Psoas muscle (tissue), 8 donors: ENCODE results near the gene KY. TPM values are rescaled to one million over a fixed set of nuclear protein-coding genes. Genes with fewer than 3 reads are reported as not detected.
A peak's percentile ranks its signal among the peaks of the same experiment; 100 is the strongest.

Experiments
- ATAC-seq, 4 donors: fragments of 200-7000 bp; cut with Tn5 transposase; one replicate each; pipeline ENCODE4 v1.9.1; 2020; ENCODE audit warnings: moderate library complexity in 3 of 4, mild to moderate bottlenecking in 2 of 4
- DNase-seq, 2 donors: peaks; one replicate each; pipeline ENCODE4 v3.0.0-alpha.2; 2020
- H3K27ac ChIP-seq: fragments of 200-600 bp; one replicate; pipeline ENCODE4 v1.8.0; 2022
- H3K27me3 ChIP-seq, 3 donors: fragments of 200-600 bp in 1 of 3; one replicate each; pipeline versions ENCODE4 v1.6.1 to v1.8.0; 2013 to 2022; ENCODE audit warnings: low read length in 2 of 3, mild to moderate bottlenecking in 2 of 3, moderate library complexity in 1 of 3; ENCODE audit not compliant: insufficient read depth in 3 of 3
- H3K36me3 ChIP-seq, 2 donors: fragments of 200-600 bp in 1 of 2; one replicate each; pipeline versions ENCODE4 v1.6.1 to v1.8.0; 2013 to 2022; ENCODE audit warnings: low read depth in 1 of 2, mild to moderate bottlenecking in 1 of 2, moderate library complexity in 1 of 2; ENCODE audit not compliant: insufficient read depth in 1 of 2
- H3K4me1 ChIP-seq: fragments of 200-600 bp; one replicate; pipeline ENCODE4 v1.8.0; 2022
- H3K4me3 ChIP-seq: fragments of 200-600 bp; one replicate; pipeline ENCODE4 v1.8.0; 2022; ENCODE audit warnings: mild to moderate bottlenecking
- H3K9me3 ChIP-seq: fragments of 200-600 bp; one replicate; pipeline ENCODE4 v1.8.0; 2022
- CTCF ChIP-seq: fragments of 200-600 bp; IDR thresholded peaks from one replicate; pipeline ENCODE4 v1.8.0; 2022; ENCODE audit warnings: antibody characterized with exemption
- WGBS, 3 donors: extraction: QIAGEN DNeasy Blood & Tissue Kit; methylation state at CpG; one replicate each; pipeline versions ENCODE4 v1.1.6 to v1.1.7; 2013; 5-methylcytosine and 5-hydroxymethylcytosine counted together
- intact Hi-C, 2 donors: fragments of 100-400 bp; cut with DNase I; formaldehyde crosslinking; loops; one replicate each; pipeline versions ENCODE4 v1.11.0 to v1.14.2; 2022
- long read RNA-seq, 2 donors: library from polyadenylated mRNA; unstranded; transcript quantifications; one replicate each; pipeline ENCODE4 v2.0.0, GENCODE V29; 2021
- polyA plus RNA-seq, 3 donors: library from polyadenylated mRNA; stranded (reverse); fragments of 200-250 nt; gene quantifications; one replicate each; pipeline ENCODE4 v1.2.3, GENCODE V29; 2013
- total RNA-seq, 4 donors: library from RNA; stranded (reverse); fragmentation: NEBNext Ultra II Directional in 2 of 4; extraction: Animal tissue kit (Norgen Biotek cat#: 25700) in 2 of 4; gene quantifications; one replicate each; pipeline versions ENCODE4 v1.2.1 to v1.2.4, GENCODE V29; 2021 to 2023
- donor health status: healthy with polysubstance abuse.
- donor health status: DM: no; HTN: no; CAD: no; lungs with moderate emphysema.
- donor health status: Bipolar disorder and iron deficiency.
- donor health status: healthy.
- donor health status: DM: yes; HTN: yes; CAD: no.
- donor health status: DM: no; HTN: no; CAD: no.
- donor health status: DM: no; HTN: no; CAD: no.
- donor health status: DM: yes; HTN: yes; CAD: no.

KY gene
- total RNA-seq: 1 to 10 TPM; 1.8 to 6.7 (median 4.2) TPM
- polyA plus RNA-seq: 1 to 10 TPM in 1 of 3 donors, under 1 TPM in 1, not detected in 1; 0.30 to 1.1 TPM
- long read RNA-seq, donor 1, partial matches to known transcripts: 0 of 1 reads
- long read RNA-seq, donor 1, other reads (novel, unspliced or antisense): 0 of 1 reads
- long read RNA-seq, donor 2, partial matches to known transcripts: 0 of 3 reads
- long read RNA-seq, donor 2, other reads (novel, unspliced or antisense): 3 of 3 reads

- Histone ChIP-seq H3K36me3 (no peaks in the 10 kb centered on the region), H3K27ac (peak within 1 kb of the TSS; percentile 84), H3K4me3 (peak within 1 kb of the TSS; percentile 71), H3K27me3 (no peaks in the 10 kb centered on the region), H3K4me1 (peaks cover 33% of the 10 kb centered on the region), H3K9me3 (no peaks in the 10 kb centered on the region)
- intact Hi-C loops: no loop called here
- peak; percentile 78 to 88 (median 81) for ATAC-seq
- DNase-seq: peak; percentile 54 to 78
- peak; percentile 23 for TF ChIP-seq CTCF
- WGBS, 3 donors: 1 to 3% (median 2%) methylated on average over 67 to 77 of the region's 77 CpGs
Measured at GRCh38 chr3:134650431-134651346, at the start of gene KY. Gene KY, minus strand, starts transcription at chr3:134651022. Its CDS starts 62 bp downstream, at chr3:134650960.

- ATAC-seq: peak in 1 of 4 donors; percentile 12
Measured at GRCh38 chr3:134699721-134700120, 48.9 kb upstream of the KY start.

GRCh38 chr3:134699141-134699711, 48.4 kb upstream of the KY start:
- Histone ChIP-seq H3K27ac (no peak overlapping the region), H3K4me1 (peaks cover 20% of the 10 kb centered on the region), H3K9me3 (no peaks in the 10 kb centered on the region), H3K27me3 (no peaks in the 10 kb centered on the region), H3K36me3 (no peaks in the 10 kb centered on the region), H3K4me3 (no peak overlapping the region)
- ATAC-seq (peak; percentile 23 to 88 (median 48)), DNase-seq (no peak)
- TF ChIP-seq CTCF: no peak
- 53 to 70% (median 68%) methylated on average over 8 of the region's 8 CpGs for WGBS, 3 donors
- intact Hi-C loops: no loop called here

More at GRCh38 chr3:134699721-134700120, 48.9 kb upstream of the KY start:
- Histone ChIP-seq H3K4me3 (no peak overlapping the region), H3K36me3 (no peaks in the 10 kb centered on the region), H3K27me3 (no peaks in the 10 kb centered on the region), H3K27ac (no peak overlapping the region), H3K9me3 (no peaks in the 10 kb centered on the region), H3K4me1 (peaks cover 19% of the 10 kb centered on the region)
- TF ChIP-seq CTCF: no peak
- intact Hi-C loops: no loop called here
- 58 to 87% (median 72%) methylated on average over 3 of the region's 3 CpGs for WGBS, 3 donors
- DNase-seq: no peak

GRCh38 chr3:134697830-134698689, 47.2 kb upstream of the KY start:
- ATAC-seq: peak; percentile 61 to 76 (median 68)
- no peak overlapping the region for H3K27ac ChIP-seq
- H3K9me3 ChIP-seq: no peaks in the 10 kb centered on the region
- no peak for TF ChIP-seq CTCF
- H3K4me1 ChIP-seq: peaks cover 27% of the 10 kb centered on the region
- intact Hi-C loops: no loop called here
- DNase-seq: no peak
- H3K4me3 ChIP-seq: no peak overlapping the region
- WGBS, 3 donors: 38 to 51% (median 44%) methylated on average over 11 of the region's 11 CpGs
- H3K36me3 ChIP-seq: no peaks in the 10 kb centered on the region
- no peaks in the 10 kb centered on the region for H3K27me3 ChIP-seq
